Endothelial cell of umbilical vein (primary cell): ENCODE measurements around the gene GLI3. TPM values are rescaled to one million over a fixed set of nuclear protein-coding genes. Genes with fewer than 3 reads are reported as not detected.

ENCODE experiments used
- BruUV-seq: library from RNA; stranded (reverse); fragments of 400-500 nt; replicated peaks from 2 replicates; lab custom pipeline; 2021; lab: Mats Ljungman, UMichigan
- CTCF ChIA-PET: fragments of 300-600, 350-600 bp; sonication (Branson Sonifier 250); formaldehyde crosslinking; loops from one replicate; lab custom pipeline; 2021; ENCODE audit warnings: antibody characterized with exemption, inconsistent platforms; lab: Charles Lee
- POLR2A ChIA-PET: fragments of 300-600, 350-600 bp; sonication (Branson Sonifier 250); formaldehyde crosslinking; loops from one replicate; lab custom pipeline; 2021; ENCODE audit warnings: antibody characterized with exemption, inconsistent platforms; lab: Charles Lee
- DNase-seq: peaks from one replicate; pipeline ENCODE4 v3.0.0-alpha.2; 2011; ENCODE audit warnings: low read depth, low spot score
- FAIRE-seq: peaks from 2 replicates; lab custom pipeline; 2011; peaks lifted over from hg19 to GRCh38; lab: Jason Lieb, UNC
- H2AFZ ChIP-seq: 2 replicates; pipeline ENCODE4 v1.6.0; 2012; ENCODE audit warnings: low read depth, low read length, control low read depth, inconsistent platforms
- H3K27ac ChIP-seq: 2 replicates; pipeline ENCODE4 v1.5.1; 2011; ENCODE audit warnings: low read depth, mild to moderate bottlenecking, control low read depth, low read length, moderate library complexity; ENCODE audit not compliant: insufficient read depth
- H3K27me3 ChIP-seq, 2 experiments: 2 replicates each; pipeline versions ENCODE4 v1.6.0 to v1.6.1; 2011; ENCODE audit warnings: low read length in 2 of 2, mixed read lengths in 1 of 2; ENCODE audit not compliant: control insufficient read depth in 2 of 2, insufficient read depth in 2 of 2
- H3K36me3 ChIP-seq, 2 experiments: 2 replicates in 1 of 2; 3 replicates in 1 of 2; pipeline ENCODE4 v1.5.1; 2011; ENCODE audit warnings: low read length in 2 of 2, mild to moderate bottlenecking in 1 of 2, moderate library complexity in 1 of 2; ENCODE audit not compliant: control insufficient read depth in 2 of 2, insufficient read depth in 2 of 2; ENCODE audit errors: extremely low read depth in 1 of 2
- H3K4me1 ChIP-seq: 3 replicates; pipeline ENCODE4 v1.5.1; 2011; ENCODE audit warnings: mild to moderate bottlenecking, low read length; ENCODE audit not compliant: control insufficient read depth, insufficient read depth; ENCODE audit errors: extremely low read depth
- H3K4me2 ChIP-seq: 2 replicates; pipeline ENCODE4 v1.6.1; 2011; ENCODE audit warnings: low read length, control low read depth, mixed read lengths; ENCODE audit not compliant: insufficient read depth
- H3K4me3 ChIP-seq, 3 experiments: fragments of 200-600 bp in 1 of 3; sonication (generic), shearing (Covaris generic) in 1 of 3; replicated peaks in 1 of 3; 2 replicates each; pipeline ENCODE4 v1.5.1; 2011 to 2016; ENCODE audit warnings: control low read depth in 3 of 3, low read length in 3 of 3, mild to moderate bottlenecking in 2 of 3, inconsistent platforms in 1 of 3, low read depth in 1 of 3, moderate library complexity in 1 of 3; ENCODE audit not compliant: insufficient read depth in 1 of 3
- H3K79me2 ChIP-seq: 2 replicates; pipeline ENCODE4 v1.6.0; 2012; ENCODE audit warnings: low read length, inconsistent platforms; ENCODE audit not compliant: control insufficient read depth, insufficient read depth
- H3K9ac ChIP-seq: replicated peaks from 2 replicates; pipeline ENCODE3; 2011; ENCODE audit warnings: low read length, control low read depth; ENCODE audit not compliant: insufficient read depth; ENCODE audit errors: extremely low read depth
- H3K9me1 ChIP-seq: replicated peaks from 3 replicates; pipeline ENCODE4 v1.6.0; 2011; ENCODE audit warnings: mild to moderate bottlenecking, low read length; ENCODE audit not compliant: control insufficient read depth, insufficient read depth; ENCODE audit errors: extremely low read depth
- H3K9me3 ChIP-seq: replicated peaks from 2 replicates; pipeline ENCODE4 v1.5.1; 2012; ENCODE audit warnings: low read length, inconsistent platforms; ENCODE audit not compliant: control insufficient read depth, insufficient read depth
- H4K20me1 ChIP-seq: replicated peaks from 2 replicates; pipeline ENCODE3; 2011; ENCODE audit warnings: mild to moderate bottlenecking, low read length; ENCODE audit not compliant: control insufficient read depth, insufficient read depth; ENCODE audit errors: extremely low read depth
- CTCF ChIP-seq, 2 donors: IDR thresholded peaks; 1 replicate in 1 of 2; 2 replicates in 1 of 2; pipeline ENCODE4 v1.5.1; 2011; ENCODE audit warnings: low read length in 2 of 2, mild to moderate bottlenecking in 2 of 2, moderate library complexity in 2 of 2, control low read depth in 1 of 2, inconsistent platforms in 1 of 2, low read depth in 1 of 2; ENCODE audit not compliant: insufficient read depth in 1 of 2; ENCODE audit errors: extremely low read depth in 1 of 2
- EZH2 ChIP-seq: IDR thresholded peaks from 2 replicates; pipeline ENCODE4 v1.6.1; 2012; ENCODE audit warnings: borderline replicate concordance, low read depth, mild to moderate bottlenecking, moderate library complexity, low read length, inconsistent platforms; ENCODE audit not compliant: severe bottlenecking
- FOS ChIP-seq: IDR thresholded peaks from 2 replicates; pipeline ENCODE4 v1.6.1; 2011; ENCODE audit warnings: mild to moderate bottlenecking, low read length, moderate library complexity, borderline replicate concordance; ENCODE audit not compliant: insufficient read depth
- GATA2 ChIP-seq: IDR thresholded peaks from 2 replicates; pipeline ENCODE4 v1.7.0; 2011; ENCODE audit warnings: low read depth, mild to moderate bottlenecking, moderate library complexity, mixed read lengths, low read length; ENCODE audit not compliant: insufficient read length, insufficient read depth
- JUN ChIP-seq: IDR thresholded peaks from 2 replicates; pipeline ENCODE4 v1.6.1; 2011; ENCODE audit warnings: borderline replicate concordance, low read depth; ENCODE audit not compliant: insufficient read length, insufficient read depth
- MAX ChIP-seq: IDR thresholded peaks from 2 replicates; pipeline ENCODE4 v1.6.1; 2011; ENCODE audit not compliant: insufficient read depth, insufficient read length
- MYC ChIP-seq: IDR thresholded peaks from one replicate; pipeline ENCODE4 v1.6.1; 2011; ENCODE audit warnings: mild to moderate bottlenecking, low read depth, low read length
- POLR2A ChIP-seq: IDR thresholded peaks from 2 replicates; pipeline ENCODE4 v1.6.1; 2012; ENCODE audit warnings: low read depth, mild to moderate bottlenecking, control low read depth, low read length
- POLR2AphosphoS5 ChIP-seq: IDR thresholded peaks from 2 replicates; pipeline ENCODE4 v1.6.1; 2012; ENCODE audit warnings: low read depth, mild to moderate bottlenecking, control low read depth, low read length, moderate library complexity; ENCODE audit not compliant: insufficient read depth
- dilution Hi-C: fragments of 300-500 bp; cut with MboI; formaldehyde crosslinking; loops from one replicate; pipeline ENCODE4 v1.15.0; 2019; ENCODE audit warnings: low sequenced_read_pairs; ENCODE audit not compliant: extremely low pct_ligation_motif_present
- intact Hi-C: fragments of 100-400 bp; cut with micrococcal nuclease; formaldehyde crosslinking; loops from one replicate; pipeline ENCODE4 v1.10.0; 2022
- polyA plus RNA-seq, 4 experiments: library from polyadenylated mRNA; depleted of rRNA in 3 of 4; stranded (reverse) in 3 of 4; unstranded in 1 of 4; fragments of >200 nt; gene quantifications; 2 replicates each; pipeline versions ENCODE4 v1.2.1 to v1.2.3, GENCODE V29; 2011 to 2012; ENCODE audit warnings: missing spikeins in 1 of 4
- total RNA-seq: library from RNA; stranded (reverse); gene quantifications from 2 replicates; pipeline ENCODE4 v1.2.3, GENCODE V29; 2021

Gene GLI3
- total and polyA plus RNA-seq, 2 donors (not counting 3 experiments of a cell fraction or from before 2014, with no cell fraction given): 6.0 to 24.9 TPM

GRCh38 chr7:41955893-41956675, 280.9 kb downstream of the GLI3 start:
- no peak overlapping the region for H3K9ac ChIP-seq
- no peaks in the 10 kb centered on the region for H4K20me1 ChIP-seq
- no peaks in the 10 kb centered on the region for H3K9me3 ChIP-seq
- no peak overlapping the region for H3K27ac ChIP-seq
- H3K4me2 ChIP-seq: no peak overlapping the region
- peaks cover 0 to under 1% of the 10 kb centered on the region in 2 experiments for H3K27me3 ChIP-seq
- H3K9me1 ChIP-seq: no peaks in the 10 kb centered on the region
- intact Hi-C loops: loop anchor here (1.0 kb wide), 1 partner anchor 15 kb away; no protein-coding TSS in a partner anchor
- peak; percentile 97 for FAIRE-seq
- POLR2A ChIA-PET: no interaction called here
- H3K79me2 ChIP-seq: no peaks in the 10 kb centered on the region
- DNase-seq: peak; percentile 98
- H3K4me3 ChIP-seq: no peak overlapping the region
- CTCF ChIA-PET: interaction anchor here (0.8 to 4.9 kb wide), 11 partner anchors 10 to 920 kb away, joined by 3 to 59 read pairs (median 6); no protein-coding TSS in a partner anchor
- no TSS peak for BruUV-seq
- H3K36me3 ChIP-seq: no peaks in the 10 kb centered on the region
- dilution Hi-C loops: no loop called here
- peaks cover 11% of the 10 kb centered on the region for H3K4me1 ChIP-seq
- TF ChIP-seq EZH2 (no peak), MAX (no peak), MYC (no peak), FOS (peak; percentile 59), POLR2AphosphoS5 (peak; percentile 52), CTCF (IDR thresholded peaks at IDR 0.05; ENCODE audit: extremely low read depth in 1 of 2, insufficient read depth in 1 of 2, low read depth in 1 of 2, low read length in 2 of 2) (no peak), GATA2 (peak; percentile 71), POLR2A (no peak), JUN (no peak)
- H2AFZ ChIP-seq: no peak overlapping the region
